LNCaP clone FGC (cell line): ENCODE data around the gene FASN.
"Not testable (repeated sequence)": the region's sequence is repeated elsewhere in the genome, so short reads cannot be mapped to it uniquely, and the experiment has no call there.

Source experiments
- DNase-seq: peaks from one replicate; pipeline ENCODE4 v3.0.0-alpha.2; 2011; ENCODE audit warnings: low read depth
- H3K4me3 ChIP-seq: 2 replicates; pipeline ENCODE4 v1.5.1; 2011; ENCODE audit warnings: mild to moderate bottlenecking, low read depth, low read length, control low read depth
- CTCF ChIP-seq: IDR thresholded peaks from 2 replicates; pipeline ENCODE4 v1.5.1; 2012; ENCODE audit warnings: mild to moderate bottlenecking; ENCODE audit not compliant: control insufficient read depth, insufficient read depth; ENCODE audit errors: extremely low read depth

The FASN gene

GRCh38 chr17:82041144-82041814, 56.8 kb downstream of the FASN start:
- DNase-seq = no peak
- no peak for TF ChIP-seq CTCF
- H3K4me3 ChIP-seq = no peak overlapping the region

GRCh38 chr17:82039695-82040299, 58.2 kb downstream of the FASN start:
- no peak for DNase-seq
- H3K4me3 ChIP-seq = no peak overlapping the region
- TF ChIP-seq CTCF = no peak

GRCh38 chr17:82038796-82039409, 59.1 kb downstream of the FASN start:
- not testable (repeated sequence) for H3K4me3 ChIP-seq, DNase-seq

- H3K4me3 ChIP-seq = peak overlapping the region; percentile 87
- TF ChIP-seq CTCF = no peak
- no peak for DNase-seq
Measured at GRCh38 chr17:82037889-82038195, 60.2 kb downstream of the FASN start.

GRCh38 chr17:82037092-82037888, 60.7 kb downstream of the FASN start, which contains the start of gene DCXR:
TSS of gene DCXR (minus strand) at chr17:82037697. CDS start at chr17:82037682, 15 bp downstream.
- TF ChIP-seq CTCF = peak; percentile 91
- H3K4me3 ChIP-seq = peak within 1 kb of the TSS; percentile 87
- peak; percentile 87 for DNase-seq

GRCh38 chr17:82036634-82037091, 61.4 kb downstream of the FASN start:
- DNase-seq = no peak
- peak overlapping the region; percentile 87 for H3K4me3 ChIP-seq
- TF ChIP-seq CTCF = peak; percentile 21; the same call in 1 of the 2 replicates
